ENCODE results near the gene SCRG1.
A peak's percentile ranks its signal among the peaks of the same experiment; 100 is the strongest.

SCRG1 gene

GRCh38 chr4:173410079-173410478 is 11.2 kb upstream of the SCRG1 start:
- no peak for DNase-seq

GRCh38 chr4:173405840-173406606 is 7.1 kb upstream of the SCRG1 start:
- DNase-seq: no peak

GRCh38 chr4:173404296-173404865 is 5.5 kb upstream of the SCRG1 start:
- no peak for DNase-seq

GRCh38 chr4:173403051-173403450 is 4.1 kb upstream of the SCRG1 start:
- no peak for DNase-seq

GRCh38 chr4:173401063-173401462 is 2.1 kb upstream of the SCRG1 start:
- DNase-seq: no peak

GRCh38 chr4:173398220-173398619 is 696 bp downstream of the SCRG1 start:
- DNase-seq: no peak

- DNase-seq: no peak
Observed at GRCh38 chr4:173397604-173398003, 1.3 kb downstream of the SCRG1 start.

- DNase-seq: no peak
Observed at GRCh38 chr4:173391701-173392100, 7.2 kb downstream of the SCRG1 start.

- DNase-seq: no peak
Observed at GRCh38 chr4:173386751-173387150, 12.2 kb downstream of the SCRG1 start.

- no peak for DNase-seq
Observed at GRCh38 chr4:173382349-173382748, 16.6 kb downstream of the SCRG1 start.

GRCh38 chr4:173381610-173382009 is 17.3 kb downstream of the SCRG1 start:
- DNase-seq: peak; percentile 7

- DNase-seq: no peak
Observed at GRCh38 chr4:173380987-173381386, 17.9 kb downstream of the SCRG1 start.

- DNase-seq: no peak
Observed at GRCh38 chr4:173379929-173380328, 19.0 kb downstream of the SCRG1 start.

- no peak for DNase-seq
Observed at GRCh38 chr4:173374588-173374987, 24.3 kb downstream of the SCRG1 start.

- peak; percentile 67 for DNase-seq
Observed at GRCh38 chr4:173371292-173372192, 27.4 kb downstream of the SCRG1 start.

GRCh38 chr4:173370477-173371291 is 28.2 kb downstream of the SCRG1 start, which contains the start of gene SAP30:
Gene SAP30 (plus strand): TSS chr4:173370954. CDS start chr4:173371183, 229 bp downstream.
- DNase-seq: peak; percentile 98

GRCh38 chr4:173370130-173370476 is 28.8 kb downstream of the SCRG1 start:
- DNase-seq: peak; percentile 24

- DNase-seq: no peak
Observed at GRCh38 chr4:173367946-173368345, 31.0 kb downstream of the SCRG1 start.

- DNase-seq: no peak
Observed at GRCh38 chr4:173367285-173367684, 31.6 kb downstream of the SCRG1 start.

- DNase-seq: no peak
Observed at GRCh38 chr4:173365359-173365996, 33.4 kb downstream of the SCRG1 start.

GRCh38 chr4:173362666-173363065 is 36.2 kb downstream of the SCRG1 start:
- DNase-seq: no peak

- no peak for DNase-seq
Observed at GRCh38 chr4:173360587-173361221, 38.2 kb downstream of the SCRG1 start.

All from inflammatory macrophage treated with lipopolysaccharide for 4 hours (primary cell).